DOHH2 (cell line): ENCODE measurements around the gene ARID5B.

ENCODE experiments used
- H3F3A ChIP-seq: fragments of 200-600 bp; sonication (generic), shearing (Covaris generic); 2 replicates; pipeline ENCODE4 v1.6.0; 2016; ENCODE audit warnings: antibody characterized with exemption, mild to moderate bottlenecking; ENCODE audit not compliant: control insufficient read depth, insufficient read depth
- H3K27ac ChIP-seq: fragments of 200-600 bp; sonication (generic); 2 replicates; pipeline ENCODE4 v1.5.1; 2014; ENCODE audit warnings: low read depth, mild to moderate bottlenecking, low read length, moderate library complexity
- H3K27me3 ChIP-seq: fragments of 200-600 bp; sonication (generic); 2 replicates; pipeline ENCODE4 v1.6.1; 2014; ENCODE audit warnings: mild to moderate bottlenecking, low read length, mixed read lengths; ENCODE audit not compliant: control insufficient read depth
- H3K36me3 ChIP-seq: fragments of 200-600 bp; sonication (generic); 2 replicates; pipeline ENCODE4 v1.6.1; 2014; ENCODE audit warnings: mild to moderate bottlenecking, low read length, moderate library complexity, mixed read lengths; ENCODE audit not compliant: control insufficient read depth
- H3K4me1 ChIP-seq: fragments of 200-600 bp; sonication (generic); 2 replicates; pipeline ENCODE4 v1.6.1; 2014; ENCODE audit warnings: mild to moderate bottlenecking, low read length, mixed read lengths; ENCODE audit not compliant: control insufficient read depth
- H3K4me2 ChIP-seq: fragments of 200-600 bp; sonication (generic); 2 replicates; pipeline ENCODE4 v1.6.0; 2014; ENCODE audit warnings: mild to moderate bottlenecking, low read length, moderate library complexity
- H3K4me3 ChIP-seq: fragments of 200-600 bp; sonication (generic); 2 replicates; pipeline ENCODE4 v1.5.1; 2014; ENCODE audit warnings: mild to moderate bottlenecking, low read length, mixed read lengths
- H3K79me2 ChIP-seq: fragments of 200-600 bp; sonication (generic); 2 replicates; pipeline ENCODE4 v1.6.1; 2014; ENCODE audit warnings: mild to moderate bottlenecking, low read length, mixed read lengths; ENCODE audit not compliant: control insufficient read depth
- H3K9me2 ChIP-seq: fragments of 200-600 bp; sonication (generic); replicated peaks from 2 replicates; pipeline ENCODE4 v1.6.1; 2014; ENCODE audit warnings: mild to moderate bottlenecking, low read length, mixed read lengths; ENCODE audit not compliant: control insufficient read depth
- H3K9me3 ChIP-seq: fragments of 200-600 bp; sonication (generic); 2 replicates; pipeline ENCODE4 v1.6.1; 2014; ENCODE audit warnings: antibody characterized with exemption, low read length, mixed read lengths; ENCODE audit not compliant: control insufficient read depth, insufficient read depth
- H4K20me1 ChIP-seq: fragments of 200-600 bp; sonication (generic); 2 replicates; pipeline ENCODE4 v1.6.0; 2014; ENCODE audit warnings: low read depth, mild to moderate bottlenecking, antibody characterized with exemption, low read length, moderate library complexity; ENCODE audit not compliant: control insufficient read depth, insufficient read depth
- CTCF ChIP-seq: fragments of 200-600 bp; sonication (generic); IDR thresholded peaks from one replicate; pipeline ENCODE4 v1.5.1; 2014; ENCODE audit warnings: antibody characterized with exemption, mild to moderate bottlenecking, low read depth, low read length; ENCODE audit not compliant: poor library complexity, severe bottlenecking
- EZH2phosphoT487 ChIP-seq: fragments of 200-600 bp; sonication (generic); IDR thresholded peaks from 2 replicates; pipeline ENCODE4 v1.6.1; 2017; ENCODE audit warnings: borderline replicate concordance, mild to moderate bottlenecking, antibody characterized with exemption, low read length, moderate library complexity, mixed read lengths

The ARID5B gene

GRCh38 chr10:62022830-62023229, 121.3 kb downstream of the ARID5B start:
- Histone ChIP-seq H4K20me1 (no peaks in the 10 kb centered on the region), H3K36me3 (peaks cover 26% of the 10 kb centered on the region), H3K27ac (no peak overlapping the region), H3K79me2 (peaks cover 47% of the 10 kb centered on the region), H3K4me3 (no peak overlapping the region), H3K9me3 (0 out of 2 replicates have a peak, but pooled peaks cover 6% of the 10 kb centered on the region), H3K9me2 (no peaks in the 10 kb centered on the region), H3K4me2 (no peak overlapping the region), H3K4me1 (peaks cover 68% of the 10 kb centered on the region), H3K27me3 (no peaks in the 10 kb centered on the region), H3F3A (no peaks in the 10 kb centered on the region)
- TF ChIP-seq EZH2phosphoT487 (no peak), CTCF (no peak)

- no peaks in the 10 kb centered on the region for H3K27me3 ChIP-seq
- H3K4me1 ChIP-seq: peaks cover 63% of the 10 kb centered on the region
- TF ChIP-seq EZH2phosphoT487 (no peak), CTCF (no peak)
- H3K4me3 ChIP-seq: no peak overlapping the region
- H3K27ac ChIP-seq: no peak overlapping the region
- H3K9me3 ChIP-seq: 0 out of 2 replicates have a peak, but pooled peaks cover 6% of the 10 kb centered on the region
- H3K79me2 ChIP-seq: peaks cover 44% of the 10 kb centered on the region
- no peak overlapping the region for H3K4me2 ChIP-seq
- no peaks in the 10 kb centered on the region for H4K20me1 ChIP-seq
- no peaks in the 10 kb centered on the region for H3F3A ChIP-seq
- no peaks in the 10 kb centered on the region for H3K9me2 ChIP-seq
- H3K36me3 ChIP-seq: peaks cover 26% of the 10 kb centered on the region
These were observed 121.8 kb downstream of the ARID5B start for GRCh38 chr10:62023329-62023728.

DNA sequence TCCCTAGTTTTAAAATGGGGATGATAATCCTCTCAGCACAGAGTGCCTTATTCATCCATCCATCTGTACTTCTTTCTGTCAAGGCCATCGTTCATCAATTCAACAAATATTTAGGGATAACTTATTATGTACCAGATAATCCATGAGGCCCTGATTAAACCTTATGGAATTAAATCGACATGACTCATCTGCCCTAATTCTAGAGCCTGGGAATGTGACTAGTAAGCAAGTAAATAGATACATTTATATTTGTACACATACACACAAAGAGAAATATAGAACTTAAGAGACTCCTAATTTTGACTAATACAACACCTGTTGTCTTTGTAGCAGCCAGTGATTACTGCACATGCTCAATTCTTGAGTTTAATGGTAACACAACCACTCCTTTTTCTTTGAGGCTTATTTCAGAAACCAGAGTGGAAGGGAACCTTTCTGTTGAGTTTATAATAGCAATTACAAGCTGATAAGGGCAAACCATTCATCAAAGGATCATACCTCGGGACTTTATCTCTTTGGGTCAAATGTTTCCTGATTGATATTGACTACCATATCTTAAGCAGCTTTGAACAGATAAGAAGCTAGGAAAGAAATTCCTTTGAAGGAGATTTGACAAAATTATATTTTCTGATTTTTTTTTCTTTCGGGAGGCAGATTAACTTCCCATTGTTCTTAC, 122.7 kb downstream of the ARID5B start:
- Histone ChIP-seq H3K4me3 (no peak overlapping the region), H3K27me3 (no peaks in the 10 kb centered on the region), H3K4me2 (no peak overlapping the region), H4K20me1 (no peaks in the 10 kb centered on the region), H3K4me1 (peaks cover 57% of the 10 kb centered on the region), H3K27ac (no peak overlapping the region), H3F3A (0 out of 2 replicates have a peak, but pooled peaks cover 3% of the 10 kb centered on the region), H3K9me3 (0 out of 2 replicates have a peak, but pooled peaks cover 6% of the 10 kb centered on the region), H3K79me2 (peaks cover 36% of the 10 kb centered on the region), H3K36me3 (peaks cover 19% of the 10 kb centered on the region), H3K9me2 (no peaks in the 10 kb centered on the region)
- TF ChIP-seq CTCF (no peak), EZH2phosphoT487 (no peak)
